GM18498 (cell line): Measurements from ENCODE around the gene GPC5.

Experiments used
- ATAC-seq: cut with Tn5 transposase; IDR thresholded peaks from one replicate; pipeline ENCODE4 v1.9.1; 2021; ENCODE audit warnings: mild to moderate bottlenecking, moderate library complexity; ENCODE audit not compliant: unreplicated experiment

The GPC5 gene

GRCh38 chr13:92775658-92776057, 1377.2 kb downstream of the GPC5 start:
- no peak for ATAC-seq

- no peak for ATAC-seq
These were observed 1383.7 kb downstream of the GPC5 start for GRCh38 chr13:92781965-92782690.

GRCh38 chr13:92802776-92803175, 1404.4 kb downstream of the GPC5 start:
- no peak for ATAC-seq

GRCh38 chr13:92804346-92804745, 1405.9 kb downstream of the GPC5 start:
- ATAC-seq = no peak

GRCh38 chr13:92804926-92805325, 1406.5 kb downstream of the GPC5 start:
- ATAC-seq = no peak

GRCh38 chr13:92805766-92806165, 1407.3 kb downstream of the GPC5 start:
- ATAC-seq = no peak

- ATAC-seq = no peak
These were observed 1407.8 kb downstream of the GPC5 start for GRCh38 chr13:92806215-92806614.

- no peak for ATAC-seq
These were observed 1408.9 kb downstream of the GPC5 start for GRCh38 chr13:92807353-92807752.

GRCh38 chr13:92807966-92808365, 1409.5 kb downstream of the GPC5 start:
- no peak for ATAC-seq

GRCh38 chr13:92821324-92821723, 1422.9 kb downstream of the GPC5 start:
- ATAC-seq = no peak

GRCh38 chr13:92823059-92823458, 1424.6 kb downstream of the GPC5 start:
- no peak for ATAC-seq

- no peak for ATAC-seq
These were observed 1427.6 kb downstream of the GPC5 start for GRCh38 chr13:92825938-92826596.

GRCh38 chr13:92827503-92827902, 1429.1 kb downstream of the GPC5 start:
- no peak for ATAC-seq

GRCh38 chr13:92829930-92830329, 1431.5 kb downstream of the GPC5 start:
- ATAC-seq = no peak

GRCh38 chr13:92830821-92831220, 1432.4 kb downstream of the GPC5 start:
- no peak for ATAC-seq

GRCh38 chr13:92833071-92833470, 1434.7 kb downstream of the GPC5 start:
- no peak for ATAC-seq

- no peak for ATAC-seq
These were observed 1437.8 kb downstream of the GPC5 start for GRCh38 chr13:92836171-92836570.

GRCh38 chr13:92838786-92839185, 1440.4 kb downstream of the GPC5 start:
- ATAC-seq = no peak

GRCh38 chr13:92842145-92842544, 1443.7 kb downstream of the GPC5 start:
- no peak for ATAC-seq

- ATAC-seq = no peak
These were observed 1445.1 kb downstream of the GPC5 start for GRCh38 chr13:92843549-92843948.

GRCh38 chr13:92849381-92849780, 1451.0 kb downstream of the GPC5 start:
- no peak for ATAC-seq

- ATAC-seq = no peak
These were observed 1466.3 kb downstream of the GPC5 start for GRCh38 chr13:92864584-92865284.
